PC-9 (cell line): ENCODE measurements around the gene DEPP1. TPM values are rescaled to one million over a fixed set of nuclear protein-coding genes. Genes with fewer than 3 reads are reported as not detected.

Source experiments
- BruUV-seq: library from RNA; stranded (reverse); fragments of 400-500 nt; replicated peaks from 2 replicates; lab custom pipeline; 2021; lab: Mats Ljungman, UMichigan
- CTCF ChIA-PET: fragments of 300-600 bp; sonication (Branson Sonifier 250); formaldehyde crosslinking; loops from one replicate; lab custom pipeline; 2022; ENCODE audit warnings: antibody characterized with exemption; lab: Charles Lee
- POLR2A ChIA-PET: fragments of 300-600 bp; sonication (Branson Sonifier 250); formaldehyde crosslinking; loops from one replicate; lab custom pipeline; 2022; ENCODE audit warnings: antibody characterized with exemption; ENCODE audit not compliant: unreplicated experiment; lab: Charles Lee
- DNase-seq, 2 experiments: peaks; one replicate each; pipeline versions ENCODE4 v3.0.0 to v3.0.0-alpha.2; 2015 to 2022; ENCODE audit warnings: mixed read lengths in 1 of 2
- H2AFZ ChIP-seq: fragments of 200-600 bp; sonication (generic); 2 replicates; pipeline ENCODE4 v1.8.1; 2017; ENCODE audit warnings: antibody characterized with exemption
- H3F3A ChIP-seq: fragments of 200-600 bp; sonication (generic); 2 replicates; pipeline ENCODE4 v1.8.1; 2017; ENCODE audit warnings: antibody characterized with exemption, mild to moderate bottlenecking, low read depth; ENCODE audit not compliant: insufficient read depth
- H3K27ac ChIP-seq: fragments of 200-600 bp; sonication (generic); 2 replicates; pipeline ENCODE4 v1.6.1; 2016; ENCODE audit warnings: mixed run types
- H3K27me3 ChIP-seq: fragments of 200-600 bp; sonication (generic); 2 replicates; pipeline ENCODE4 v1.6.1; 2016; ENCODE audit warnings: low read depth, mixed run types; ENCODE audit not compliant: insufficient read depth
- H3K36me3 ChIP-seq: fragments of 200-600 bp; sonication (generic); 2 replicates; pipeline ENCODE4 v1.6.1; 2016; ENCODE audit warnings: low read depth, mixed run types
- H3K4me1 ChIP-seq: fragments of 200-600 bp; sonication (generic); replicated peaks from 2 replicates; pipeline ENCODE4 v1.6.1; 2016; ENCODE audit warnings: mixed run types; ENCODE audit not compliant: insufficient read depth
- H3K4me2 ChIP-seq: fragments of 200-600 bp; sonication (generic); 2 replicates; pipeline ENCODE4 v1.6.1; 2017; ENCODE audit warnings: mixed run types
- H3K4me3 ChIP-seq: fragments of 200-600 bp; sonication (generic); 2 replicates; pipeline ENCODE4 v1.6.1; 2016; ENCODE audit warnings: mixed run types
- H3K79me2 ChIP-seq: fragments of 200-600 bp; sonication (generic); 2 replicates; pipeline ENCODE4 v1.6.1; 2017; ENCODE audit warnings: low read depth, mixed run types
- H3K9me2 ChIP-seq: fragments of 200-600 bp; sonication (generic); 2 replicates; pipeline ENCODE4 v1.8.1; 2017; ENCODE audit warnings: mild to moderate bottlenecking; ENCODE audit not compliant: insufficient read depth
- H3K9me3 ChIP-seq: fragments of 200-600 bp; sonication (generic); 2 replicates; pipeline ENCODE4 v1.8.1; 2016; ENCODE audit warnings: low read depth; ENCODE audit not compliant: insufficient read depth
- H4K20me1 ChIP-seq: fragments of 200-600 bp; sonication (generic); 2 replicates; pipeline ENCODE4 v1.8.1; 2017; ENCODE audit not compliant: insufficient read depth
- CTCF ChIP-seq: fragments of 200-600 bp; sonication (generic); conservative IDR thresholded peaks from 2 replicates; pipeline ENCODE4 v1.6.1; 2017; ENCODE audit warnings: mixed run types, antibody characterized with exemption, mild to moderate bottlenecking, moderate library complexity
- EZH2 ChIP-seq: fragments of 200-600 bp; sonication (generic); IDR thresholded peaks from 2 replicates; pipeline ENCODE4 v1.8.0; 2017; ENCODE audit warnings: antibody characterized with exemption, low read depth
- intact Hi-C: fragments of 100-400 bp; cut with micrococcal nuclease; formaldehyde crosslinking; loops from one replicate; pipeline ENCODE4 v1.10.0; 2022; ENCODE audit not compliant: unreplicated experiment
- total RNA-seq: library from RNA; stranded (reverse); gene quantifications from 2 replicates; pipeline ENCODE4 v1.2.3, GENCODE V29; 2021

DEPP1 gene
- total RNA-seq, 1 experiment from 2014 or later = 13.2 TPM

- Histone ChIP-seq H2AFZ (no peak overlapping the region), H3K4me2 (no peak overlapping the region), H4K20me1 (no peaks in the 10 kb centered on the region), H3K27me3 (no peaks in the 10 kb centered on the region), H3K36me3 (no peaks in the 10 kb centered on the region), H3K4me3 (no peak overlapping the region), H3K4me1 (no peaks in the 10 kb centered on the region), H3K9me3 (no peaks in the 10 kb centered on the region), H3K9me2 (no peaks in the 10 kb centered on the region), H3K27ac (no peak overlapping the region), H3F3A (no peaks in the 10 kb centered on the region), H3K79me2 (no peaks in the 10 kb centered on the region)
- ChIA-PET POLR2A (no interaction called here), CTCF (no interaction called here)
- no peak for TF ChIP-seq EZH2
- no peak for TF ChIP-seq CTCF
- DNase-seq = no peak
- intact Hi-C loops = no loop called here
- no TSS peak for BruUV-seq
Measured at GRCh38 chr10:44951576-44952226, 26.9 kb downstream of the DEPP1 start.

- ChIA-PET CTCF (no interaction called here), POLR2A (no interaction called here)
- Histone ChIP-seq H3K4me3 (no peak overlapping the region), H3K9me2 (no peaks in the 10 kb centered on the region), H3K27me3 (no peaks in the 10 kb centered on the region), H2AFZ (no peak overlapping the region), H3K9me3 (no peaks in the 10 kb centered on the region), H3F3A (no peaks in the 10 kb centered on the region), H3K27ac (no peak overlapping the region), H3K36me3 (no peaks in the 10 kb centered on the region), H4K20me1 (no peaks in the 10 kb centered on the region), H3K4me1 (no peaks in the 10 kb centered on the region), H3K79me2 (no peaks in the 10 kb centered on the region), H3K4me2 (no peak overlapping the region)
- no TSS peak for BruUV-seq
- intact Hi-C loops = no loop called here
- no peak for TF ChIP-seq EZH2
- DNase-seq = no peak
Measured at GRCh38 chr10:44950326-44951225, 28.0 kb downstream of the DEPP1 start.

GRCh38 chr10:44949915-44950314, 28.7 kb downstream of the DEPP1 start:
- POLR2A ChIA-PET = no interaction called here
- H4K20me1 ChIP-seq = no peaks in the 10 kb centered on the region
- H3K27me3 ChIP-seq = no peaks in the 10 kb centered on the region
- H3F3A ChIP-seq = no peaks in the 10 kb centered on the region
- H3K27ac ChIP-seq = no peak overlapping the region
- intact Hi-C loops = no loop called here
- no peak overlapping the region for H2AFZ ChIP-seq
- no peak for TF ChIP-seq EZH2
- TF ChIP-seq CTCF = no peak
- no peaks in the 10 kb centered on the region for H3K79me2 ChIP-seq
- H3K36me3 ChIP-seq = no peaks in the 10 kb centered on the region
- CTCF ChIA-PET = no interaction called here
- H3K4me1 ChIP-seq = no peaks in the 10 kb centered on the region
- no TSS peak for BruUV-seq
- no peaks in the 10 kb centered on the region for H3K9me2 ChIP-seq
- H3K9me3 ChIP-seq = no peaks in the 10 kb centered on the region
- no peak overlapping the region for H3K4me2 ChIP-seq
- H3K4me3 ChIP-seq = no peak overlapping the region
- no peak for DNase-seq
